ENCODE results near the gene ZFP36.

ZFP36 gene

DNA sequence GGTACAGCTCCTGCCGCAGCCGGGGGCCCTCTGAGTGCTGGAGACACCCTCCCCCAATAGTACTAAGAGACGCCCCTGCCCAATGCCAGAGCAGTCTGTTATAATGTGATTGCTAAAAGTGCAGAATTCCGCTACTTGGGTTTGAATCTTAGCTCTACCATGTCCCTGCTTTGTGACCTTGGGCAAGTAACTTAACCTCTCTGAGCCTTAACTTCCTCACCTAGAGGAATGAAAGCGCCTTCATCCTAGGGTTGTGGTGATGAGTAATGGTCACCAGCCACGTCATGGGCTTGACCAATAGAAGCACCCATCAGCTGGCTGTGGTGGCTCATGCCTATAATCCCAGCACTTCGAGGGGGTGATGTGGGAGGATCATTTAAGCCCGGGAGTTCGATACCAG lies 12.4 kb downstream of the ZFP36 start:
- no peak for DNase-seq (ENCODE audit: low read depth in 2 of 2)

DNA sequence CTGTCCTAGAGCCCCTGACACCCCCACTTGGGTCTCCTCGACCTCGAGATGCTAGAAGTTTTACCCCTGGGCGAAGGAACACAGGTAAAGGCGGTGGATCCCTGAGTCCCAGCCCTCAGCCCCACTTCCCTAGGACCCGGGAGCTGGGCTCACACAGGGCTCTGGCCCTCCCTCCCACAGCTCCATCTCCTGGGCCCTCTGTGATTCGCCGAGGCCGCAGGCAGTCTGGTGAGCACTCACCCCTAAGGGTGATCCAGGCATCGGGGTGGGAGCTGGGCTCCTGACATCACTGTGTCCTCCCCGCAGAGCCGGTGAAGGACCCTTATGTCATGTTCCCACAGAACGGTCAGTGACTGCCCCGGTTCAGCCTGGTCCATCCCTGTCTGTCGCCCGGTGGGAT lies 14.1 kb downstream of the ZFP36 start:
- DNase-seq (ENCODE audit: low read depth in 2 of 2), result no peak

DNA sequence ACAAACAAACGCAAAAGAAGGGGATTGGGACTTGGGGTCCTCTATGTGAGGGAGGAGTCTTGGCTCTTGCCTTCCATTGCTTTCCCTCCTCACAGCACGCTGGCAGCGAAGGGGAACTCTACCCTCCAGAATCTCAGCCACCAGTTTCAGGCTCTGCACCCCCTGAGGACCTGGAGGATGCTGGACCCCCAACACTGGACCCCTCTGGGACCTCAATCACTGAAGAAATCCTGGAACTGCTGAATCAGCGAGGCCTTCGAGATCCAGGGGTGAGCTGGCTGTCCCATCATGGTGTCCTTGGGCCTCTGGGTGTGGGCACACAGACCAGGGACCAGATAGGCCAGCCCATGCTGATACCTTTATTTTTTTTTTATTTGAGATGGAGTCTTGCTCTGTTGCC lies 15.4 kb downstream of the ZFP36 start:
- DNase-seq (ENCODE audit: low read depth in 2 of 2), result no peak

GRCh38 chr19:39423258-39424086 lies 16.8 kb downstream of the ZFP36 start:
- no peak for DNase-seq (ENCODE audit: low read depth in 2 of 2)

DNA sequence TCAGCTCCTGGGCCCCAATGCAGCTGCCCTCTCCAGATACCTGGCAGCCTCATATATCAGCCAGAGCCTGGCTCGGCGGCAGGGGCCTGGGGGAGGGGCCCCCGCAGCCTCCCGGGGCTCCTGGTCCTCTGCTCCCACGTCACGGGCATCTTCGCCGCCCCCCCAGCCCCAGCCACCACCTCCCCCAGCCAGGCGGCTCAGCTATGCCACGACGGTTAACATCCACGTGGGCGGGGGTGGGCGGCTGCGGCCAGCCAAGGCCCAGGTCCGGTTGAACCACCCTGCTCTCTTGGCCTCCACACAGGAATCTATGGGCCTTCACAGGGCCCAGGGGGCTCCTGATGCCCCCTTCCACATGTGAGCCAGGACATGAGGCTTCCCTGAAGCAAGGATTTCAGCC lies 18.3 kb downstream of the ZFP36 start:
- DNase-seq (ENCODE audit: low read depth in 2 of 2), result no peak

- no peak for DNase-seq (ENCODE audit: low read depth in 2 of 2)
Observed at GRCh38 chr19:39425744-39426143, 19.1 kb downstream of the ZFP36 start.

DNA sequence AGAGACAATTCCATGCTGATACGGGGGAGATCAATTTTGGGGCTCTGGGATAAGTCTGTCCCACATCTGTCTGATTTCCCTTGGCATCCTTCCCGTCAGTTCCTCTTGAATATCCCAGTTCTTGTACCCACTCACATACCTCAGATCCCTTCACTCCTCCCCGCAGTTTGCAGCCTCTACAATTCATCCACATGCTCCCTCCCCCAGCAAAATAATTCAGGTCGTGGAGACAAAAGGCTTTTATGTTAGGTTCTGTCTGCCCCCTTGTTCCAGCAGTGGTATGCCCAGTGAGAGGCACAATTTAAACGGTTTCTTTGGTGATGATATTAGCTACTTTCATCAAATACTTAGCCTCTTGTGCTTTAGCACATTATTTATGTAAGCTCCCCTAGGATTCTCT lies 19.5 kb downstream of the ZFP36 start:
- no peak for DNase-seq (ENCODE audit: low read depth in 2 of 2)

GRCh38 chr19:39427707-39428106 lies 21.1 kb downstream of the ZFP36 start:
- DNase-seq (ENCODE audit: low read depth in 2 of 2), result no peak

GRCh38 chr19:39428283-39429112 lies 21.9 kb downstream of the ZFP36 start:
- no peak for DNase-seq (ENCODE audit: low read depth in 2 of 2)

- peak in 1 of 2 donors; percentile 20 for DNase-seq (ENCODE audit: low read depth in 2 of 2)
Observed at GRCh38 chr19:39430675-39431593, 24.3 kb downstream of the ZFP36 start.

GRCh38 chr19:39432677-39433025 lies 26.0 kb downstream of the ZFP36 start:
- no peak for DNase-seq (ENCODE audit: low read depth in 2 of 2)

GRCh38 chr19:39433480-39434079 lies 26.9 kb downstream of the ZFP36 start:
- no peak for DNase-seq (ENCODE audit: low read depth in 2 of 2)

- DNase-seq (ENCODE audit: low read depth in 2 of 2), result no peak
Observed at GRCh38 chr19:39434123-39435076, 27.8 kb downstream of the ZFP36 start.

DNA sequence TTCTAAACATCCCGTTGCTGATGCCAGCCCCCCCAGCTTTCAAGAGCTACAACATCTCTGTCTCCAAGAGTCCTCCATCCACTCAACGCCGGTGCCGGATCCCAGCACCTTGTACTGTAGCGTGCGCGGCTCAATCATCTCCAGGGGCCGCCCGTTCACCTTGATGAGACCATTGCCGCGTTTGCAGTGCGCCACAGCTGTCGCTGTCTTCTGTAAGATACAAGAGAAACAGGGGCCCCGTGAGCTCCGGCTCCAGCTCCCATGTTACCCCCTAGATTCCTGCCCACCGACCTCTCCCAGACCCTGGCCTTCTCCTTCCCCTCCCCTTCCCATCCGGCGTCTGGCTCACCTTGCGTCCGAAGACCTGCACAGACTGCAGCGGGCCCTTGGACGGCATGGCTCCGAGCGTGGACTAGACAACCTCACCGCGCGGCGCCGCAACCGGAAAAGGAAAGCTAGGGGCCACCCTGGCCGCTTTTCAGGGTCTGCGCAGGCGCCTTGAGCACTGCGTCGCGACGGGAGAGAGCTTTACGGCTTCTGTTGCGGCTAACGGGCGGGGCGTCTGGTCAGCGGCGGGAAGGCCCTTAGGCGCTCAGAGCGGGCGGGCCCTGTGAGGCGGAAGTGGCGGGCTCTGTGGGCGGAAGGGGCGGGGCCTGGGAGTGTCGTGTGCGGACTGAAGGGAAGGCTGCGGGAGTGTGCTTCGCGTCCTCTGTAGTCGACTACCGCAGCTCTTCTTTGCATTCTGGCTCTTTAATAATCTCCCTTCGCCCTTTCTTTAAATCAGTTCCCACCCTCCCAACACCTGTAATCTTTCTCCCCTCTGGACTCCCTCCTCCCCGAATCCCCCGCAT lies 29.1 kb downstream of the ZFP36 start, which contains the start of gene RPS16:
TSS of gene RPS16 (minus strand) at position 451 of the 851 bp plus-strand sequence. CDS start at position 397, 54 bp downstream.
- peak; percentile 98 for DNase-seq (ENCODE audit: low read depth in 2 of 2)

GRCh38 chr19:39436350-39436716 lies 29.7 kb downstream of the ZFP36 start:
- DNase-seq (ENCODE audit: low read depth in 2 of 2), result no peak

DNA sequence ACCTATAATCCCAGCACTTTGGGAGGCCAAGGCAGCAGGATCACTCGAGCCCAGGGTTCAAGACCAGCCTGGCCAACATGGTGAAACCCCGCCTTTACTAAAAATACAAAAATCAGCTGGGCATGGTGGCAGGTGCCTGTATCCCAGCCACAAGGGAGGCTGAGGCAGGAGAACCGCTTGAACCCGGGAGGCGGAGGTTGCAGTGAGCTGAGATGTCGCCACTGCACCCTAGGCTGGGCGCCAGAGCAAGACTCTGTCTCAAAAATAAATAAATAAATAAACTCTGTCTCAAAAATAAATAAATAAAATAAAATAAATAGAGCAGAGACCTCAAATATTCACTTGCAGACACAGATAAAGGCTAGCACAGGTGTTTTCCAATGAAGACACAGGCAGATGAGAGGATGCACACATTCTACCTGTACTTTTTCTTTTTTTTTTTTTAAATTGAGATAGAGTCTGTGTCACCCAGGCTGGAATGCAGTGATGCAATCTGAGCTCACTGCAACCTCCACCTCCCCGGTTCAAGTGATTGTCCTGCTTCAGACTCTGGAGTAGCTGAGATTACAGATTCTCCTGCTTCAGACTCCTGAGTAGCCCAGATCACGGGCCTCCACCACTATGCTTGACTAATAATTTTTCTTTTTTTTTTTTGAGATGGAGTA lies 31.8 kb downstream of the ZFP36 start:
- DNase-seq (ENCODE audit: low read depth in 2 of 2), result no peak

DNA sequence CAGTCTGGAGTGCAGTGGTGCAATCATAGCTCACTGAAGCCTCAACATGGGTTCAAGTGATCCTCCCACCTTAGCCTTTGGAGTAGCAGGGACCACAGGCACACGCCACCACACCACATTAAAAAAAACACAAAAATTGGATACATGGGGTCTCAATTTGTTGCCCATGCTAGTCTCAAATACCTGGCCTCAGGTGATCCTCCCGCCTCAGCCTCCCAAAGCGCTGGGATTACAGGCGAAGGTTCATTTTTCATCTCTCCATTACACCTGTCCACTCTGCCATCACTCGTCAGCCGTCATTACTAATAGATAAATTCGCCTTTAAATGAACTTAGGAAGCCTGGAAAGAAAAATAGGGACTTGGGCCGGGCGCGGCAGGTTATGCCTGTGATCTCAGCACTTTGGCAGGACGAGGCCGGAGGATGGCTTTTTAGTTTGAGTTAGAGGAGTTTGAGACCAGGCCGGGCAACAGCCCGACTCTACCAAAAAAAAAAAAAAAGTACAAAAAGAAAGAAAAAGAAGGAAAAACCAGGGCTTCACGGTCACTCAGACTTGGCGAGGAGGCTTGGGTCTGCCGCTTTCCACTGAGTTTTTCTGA lies 38.0 kb downstream of the ZFP36 start:
- DNase-seq (ENCODE audit: low read depth in 2 of 2), result no peak

Measured in stimulated activated CD4-positive, alpha-beta T cell treated with anti-CD3 and anti-CD28 coated beads, Interleukin-1b, Interleukin-23, amount 100 ng/mL, for 1 hour (primary cell).